ENCODE results near the gene JAZF1.

- no peak for TF ChIP-seq CTCF (IDR thresholded peaks at IDR 0.05)
- no peak for TF ChIP-seq POLR2A (IDR thresholded peaks at IDR 0.05)
These were observed 2.0 kb downstream of the JAZF1 start for GRCh38 chr7:28178599-28178998.

Measured in testis (tissue), 2 donors.